Cardiac fibroblast (primary cell): Measurements from ENCODE around the gene LDHD.

Experiments
- DNase-seq, 2 donors: peaks; one replicate each; pipeline versions ENCODE4 v3.0.0 to v3.0.0-alpha.2; 2010; ENCODE audit warnings: low read depth in 2 of 2
- H3K4me3 ChIP-seq, 2 donors: replicated peaks in 1 of 2; 1 replicate in 1 of 2; 2 replicates in 1 of 2; pipeline ENCODE4 v1.5.1; 2011; ENCODE audit warnings: low read depth in 2 of 2, low read length in 2 of 2, mild to moderate bottlenecking in 2 of 2, moderate library complexity in 1 of 2
- CTCF ChIP-seq: IDR thresholded peaks from one replicate; pipeline ENCODE4 v1.5.1; 2011; ENCODE audit warnings: low read depth, mild to moderate bottlenecking, low read length, inconsistent platforms

The LDHD gene

GRCh38 chr16:75111514-75111940 is 5.1 kb downstream of the LDHD start:
- DNase-seq, result no peak
- TF ChIP-seq CTCF, result no peak
- H3K4me3 ChIP-seq, result no peak overlapping the region

GRCh38 chr16:75110637-75111513 is 5.7 kb downstream of the LDHD start:
- peak; percentile 93 for TF ChIP-seq CTCF
- peak; percentile 94 for DNase-seq
- peak overlapping the region; percentile 17 to 24 for H3K4me3 ChIP-seq

GRCh38 chr16:75109732-75110243 is 6.8 kb downstream of the LDHD start:
- no peak for TF ChIP-seq CTCF
- no peak for DNase-seq
- H3K4me3 ChIP-seq, result no peak overlapping the region

GRCh38 chr16:75108792-75109731 is 7.5 kb downstream of the LDHD start:
- TF ChIP-seq CTCF, result no peak
- H3K4me3 ChIP-seq, result no peak overlapping the region
- peak; percentile 93 to 94 for DNase-seq

- TF ChIP-seq CTCF, result no peak
- DNase-seq, result no peak
- H3K4me3 ChIP-seq, result no peak overlapping the region
Measured at GRCh38 chr16:75107505-75107904, 9.1 kb downstream of the LDHD start.

DNA sequence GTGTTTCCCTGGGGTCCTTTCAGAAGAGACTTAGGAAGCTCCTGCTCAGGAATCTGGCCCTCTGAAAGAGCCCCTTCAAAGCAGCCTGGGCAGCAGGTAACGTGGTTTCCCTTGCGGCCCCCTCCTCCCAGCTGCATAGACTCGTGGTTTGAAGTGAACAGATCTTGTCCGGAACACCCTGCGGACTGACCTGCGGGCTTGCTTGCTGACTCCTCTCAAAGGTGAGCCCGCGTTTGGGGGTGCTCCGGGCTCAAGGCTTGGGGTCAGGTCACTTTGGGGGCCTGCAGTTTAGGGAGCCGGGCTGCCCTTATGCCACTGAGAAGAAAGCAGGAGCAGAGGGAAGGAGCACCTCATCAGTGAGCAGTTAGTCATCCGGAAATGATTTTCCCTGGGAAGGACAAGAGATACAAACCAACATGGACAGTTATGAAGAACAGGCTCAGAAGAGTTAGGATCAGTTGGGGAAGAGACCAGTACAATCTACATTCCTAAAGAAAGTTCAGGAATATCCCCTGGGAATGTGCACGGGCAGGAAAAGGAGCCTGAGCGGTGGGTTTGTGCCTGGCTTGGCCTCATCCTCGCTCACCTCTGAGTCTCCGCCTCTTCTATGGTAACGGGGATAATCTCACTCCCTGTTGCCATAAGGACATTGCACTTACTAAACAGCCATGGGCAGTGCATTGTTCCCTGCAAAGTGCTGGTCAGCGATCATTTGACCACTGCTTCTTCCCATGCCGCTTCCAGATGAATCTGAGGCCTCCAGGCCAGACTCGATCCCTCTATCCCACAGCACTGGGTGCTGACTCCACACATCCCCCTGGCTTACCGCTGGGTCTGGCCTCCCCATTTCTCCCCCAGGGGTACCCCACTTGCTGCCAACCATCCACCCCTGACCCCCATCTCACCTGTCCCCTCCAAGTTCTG is 10.0 kb downstream of the LDHD start:
- H3K4me3 ChIP-seq, result no peak overlapping the region
- no peak for TF ChIP-seq CTCF
- DNase-seq, result no peak
